Measurements from ENCODE around the gene PGAM2.
"Not testable (repeated sequence)": the region's sequence is repeated elsewhere in the genome, so short reads cannot be mapped to it uniquely, and the experiment has no call there.

PGAM2 gene

GRCh38 chr7:44033971-44034844, 31.2 kb downstream of the PGAM2 start:
- not testable (repeated sequence) for H3K4me3 Mint-ChIP-seq; H3K27ac Mint-ChIP-seq; DNase-seq (ENCODE audit: low spot score); H3K36me3 Mint-ChIP-seq (ENCODE audit: low read depth); H3K4me1 Mint-ChIP-seq (ENCODE audit: low read depth); H3K9me3 Mint-ChIP-seq; H3K27me3 Mint-ChIP-seq (ENCODE audit: low read depth)

GRCh38 chr7:44032031-44032430, 33.3 kb downstream of the PGAM2 start:
- not testable (repeated sequence) for H3K36me3 Mint-ChIP-seq (ENCODE audit: low read depth); H3K9me3 Mint-ChIP-seq; H3K4me3 Mint-ChIP-seq; H3K27me3 Mint-ChIP-seq (ENCODE audit: low read depth); H3K4me1 Mint-ChIP-seq (ENCODE audit: low read depth); H3K27ac Mint-ChIP-seq; DNase-seq (ENCODE audit: low spot score)

- not testable (repeated sequence) for H3K4me1 Mint-ChIP-seq (ENCODE audit: low read depth); H3K36me3 Mint-ChIP-seq (ENCODE audit: low read depth); H3K4me3 Mint-ChIP-seq; DNase-seq (ENCODE audit: low spot score); H3K9me3 Mint-ChIP-seq; H3K27ac Mint-ChIP-seq; H3K27me3 Mint-ChIP-seq (ENCODE audit: low read depth)
These were observed 34.0 kb downstream of the PGAM2 start for GRCh38 chr7:44031319-44031718.

GRCh38 chr7:44030029-44030428, 35.3 kb downstream of the PGAM2 start:
- DNase-seq (ENCODE audit: low spot score); H3K9me3 Mint-ChIP-seq; H3K4me1 Mint-ChIP-seq (ENCODE audit: low read depth); H3K27ac Mint-ChIP-seq; H3K27me3 Mint-ChIP-seq (ENCODE audit: low read depth); H3K36me3 Mint-ChIP-seq (ENCODE audit: low read depth); H3K4me3 Mint-ChIP-seq: not testable (repeated sequence)

- H3K27me3 Mint-ChIP-seq (ENCODE audit: low read depth); H3K36me3 Mint-ChIP-seq (ENCODE audit: low read depth); H3K4me3 Mint-ChIP-seq; H3K27ac Mint-ChIP-seq; DNase-seq (ENCODE audit: low spot score); H3K9me3 Mint-ChIP-seq; H3K4me1 Mint-ChIP-seq (ENCODE audit: low read depth): not testable (repeated sequence)
These were observed 35.9 kb downstream of the PGAM2 start for GRCh38 chr7:44029433-44029832.

- H3K36me3 Mint-ChIP-seq (ENCODE audit: low read depth); DNase-seq (ENCODE audit: low spot score); H3K27me3 Mint-ChIP-seq (ENCODE audit: low read depth); H3K9me3 Mint-ChIP-seq: not testable (repeated sequence)
- H3K4me1 Mint-ChIP-seq (ENCODE audit: low read depth) = peaks cover 15% of the 10 kb centered on the region
- H3K27ac Mint-ChIP-seq = peak overlapping the region; percentile 19
- peak overlapping the region; percentile 15 for H3K4me3 Mint-ChIP-seq
These were observed 42.4 kb downstream of the PGAM2 start for GRCh38 chr7:44022796-44023467.

- not testable (repeated sequence) for H3K4me3 Mint-ChIP-seq; H3K36me3 Mint-ChIP-seq (ENCODE audit: low read depth); H3K27ac Mint-ChIP-seq; H3K9me3 Mint-ChIP-seq; DNase-seq (ENCODE audit: low spot score); H3K27me3 Mint-ChIP-seq (ENCODE audit: low read depth)
- H3K4me1 Mint-ChIP-seq (ENCODE audit: low read depth) = peaks cover 15% of the 10 kb centered on the region
These were observed 43.3 kb downstream of the PGAM2 start for GRCh38 chr7:44022069-44022468.

GRCh38 chr7:44019825-44020224, 45.5 kb downstream of the PGAM2 start:
- H3K36me3 Mint-ChIP-seq (ENCODE audit: low read depth); H3K9me3 Mint-ChIP-seq; H3K27ac Mint-ChIP-seq; DNase-seq (ENCODE audit: low spot score); H3K4me3 Mint-ChIP-seq; H3K27me3 Mint-ChIP-seq (ENCODE audit: low read depth): not testable (repeated sequence)
- H3K4me1 Mint-ChIP-seq (ENCODE audit: low read depth) = peaks cover 17% of the 10 kb centered on the region

- not testable (repeated sequence) for H3K27me3 Mint-ChIP-seq (ENCODE audit: low read depth); H3K36me3 Mint-ChIP-seq (ENCODE audit: low read depth); H3K9me3 Mint-ChIP-seq
- peaks cover 17% of the 10 kb centered on the region for H3K4me1 Mint-ChIP-seq (ENCODE audit: low read depth)
- H3K4me3 Mint-ChIP-seq = peak overlapping the region; percentile 92
- peak; percentile 99 for DNase-seq (ENCODE audit: low spot score)
- peak overlapping the region; percentile 78 for H3K27ac Mint-ChIP-seq
These were observed 46.2 kb downstream of the PGAM2 start for GRCh38 chr7:44018857-44019807.

- DNase-seq (ENCODE audit: low spot score); H3K9me3 Mint-ChIP-seq; H3K27me3 Mint-ChIP-seq (ENCODE audit: low read depth); H3K4me1 Mint-ChIP-seq (ENCODE audit: low read depth); H3K36me3 Mint-ChIP-seq (ENCODE audit: low read depth); H3K27ac Mint-ChIP-seq; H3K4me3 Mint-ChIP-seq: not testable (repeated sequence)
These were observed 50.3 kb downstream of the PGAM2 start for GRCh38 chr7:44015090-44015489.

All from T-helper 2 cell treated with Interferon-gamma antibody and Interleukin-4, amounts not matched to agents 5 μg/mL and 100 μg/mL, for 36 hours (primary cell).